Hematopoietic multipotent progenitor cell treated with erythropoietin and hydrocortisone succinate and interleukin-3 and kit ligand, for 15 days (in vitro differentiated cells): ENCODE results near the gene KRABD2.
A peak's percentile ranks its signal among the peaks of the same experiment; 100 is the strongest.
"Not testable (repeated sequence)": the region's sequence is repeated elsewhere in the genome, so short reads cannot be mapped to it uniquely, and the experiment has no call there.

Experiments
- DNase-seq: peaks from one replicate; pipeline ENCODE4 v3.0.0-alpha.2; 2015; ENCODE audit warnings: low spot score

Gene KRABD2

GRCh38 chr17:8376271-8377067 is at the start of gene KRABD2:
Gene KRABD2, minus strand, starts transcription at chr17:8376704.
- DNase-seq, result peak; percentile 87

DNA sequence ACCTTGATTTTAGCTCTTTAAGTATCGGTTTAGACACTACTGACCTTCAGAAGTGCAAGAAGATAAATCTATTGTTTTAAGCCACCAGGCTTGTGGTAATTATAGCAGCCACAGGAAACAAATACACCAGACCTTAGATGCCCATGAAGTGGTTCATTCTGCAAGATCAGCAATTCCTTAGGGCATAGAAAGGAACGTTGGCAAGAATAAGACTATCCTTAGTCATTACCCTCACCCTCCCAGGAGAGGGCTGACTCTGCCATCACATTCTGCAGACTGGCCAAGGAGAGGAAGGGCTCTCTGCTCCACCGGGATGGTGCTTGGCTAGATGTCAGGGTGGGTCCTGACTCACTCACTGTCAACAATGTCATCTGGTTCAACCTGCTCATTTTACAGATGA is 45.1 kb upstream of the KRABD2 start:
- DNase-seq, result peak; percentile 28

DNA sequence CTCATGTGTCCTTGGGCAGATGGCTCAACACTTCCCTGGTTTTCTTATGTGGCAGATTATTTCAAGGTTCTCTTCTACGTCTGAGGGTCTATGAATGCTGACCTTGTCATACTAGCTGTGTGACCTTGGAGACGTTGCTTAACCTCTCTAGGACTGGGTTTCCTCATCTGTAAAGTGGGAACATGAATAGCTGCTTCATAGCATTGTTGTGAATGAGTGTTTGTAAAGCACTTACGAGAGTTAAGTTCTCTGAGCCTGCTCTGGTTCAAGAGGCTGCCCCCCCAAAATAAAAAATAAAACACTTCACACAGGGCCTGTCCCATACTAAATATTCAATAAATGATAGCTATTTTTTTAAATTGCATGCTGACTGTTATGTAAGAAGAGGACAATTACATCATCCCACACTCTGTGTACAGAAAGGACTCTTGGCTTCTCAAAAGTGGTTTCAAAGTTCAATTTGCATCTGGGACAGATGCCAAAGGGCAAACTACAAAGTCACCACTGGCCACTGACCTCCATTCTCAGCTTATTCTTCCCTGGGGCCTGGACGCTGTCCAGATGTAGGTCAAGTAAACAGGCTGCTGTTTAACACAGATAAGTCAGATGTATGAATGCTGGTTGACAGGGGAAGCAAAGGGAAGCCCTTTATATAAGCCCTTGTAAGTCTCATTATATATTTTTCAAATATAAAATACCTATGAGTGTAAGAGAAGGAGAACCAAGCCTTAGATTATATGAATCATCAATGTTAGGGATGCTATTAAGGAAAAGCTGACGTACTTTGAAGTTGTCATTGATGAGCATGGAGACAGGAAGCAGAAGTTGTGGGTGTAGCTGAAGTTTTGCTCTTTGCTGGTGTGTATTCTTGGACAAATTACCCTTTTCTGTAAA is 43.8 kb upstream of the KRABD2 start:
- peak; percentile 85 for DNase-seq

DNA sequence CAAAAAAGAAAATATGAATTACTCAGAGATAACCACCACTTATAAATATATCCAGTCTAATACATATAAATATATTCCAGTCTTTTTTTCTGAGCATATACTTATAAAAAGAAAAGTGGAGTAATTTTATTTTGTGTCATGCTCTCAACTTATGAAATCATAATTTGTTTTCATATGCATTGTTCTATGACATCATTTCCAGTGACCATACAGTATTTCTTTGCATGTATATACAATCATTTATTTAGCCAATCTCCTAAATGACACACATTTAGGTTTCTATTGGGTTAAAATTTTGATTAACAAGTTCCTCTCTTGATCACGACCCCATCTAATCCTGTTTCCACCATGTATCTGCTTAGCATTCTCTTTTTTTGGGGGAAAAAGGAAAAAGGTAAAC is 42.8 kb upstream of the KRABD2 start:
- no peak for DNase-seq

GRCh38 chr17:8418471-8418870 is 42.0 kb upstream of the KRABD2 start:
- no peak for DNase-seq

- no peak for DNase-seq
Observed at GRCh38 chr17:8417806-8418205, 41.3 kb upstream of the KRABD2 start.

DNA sequence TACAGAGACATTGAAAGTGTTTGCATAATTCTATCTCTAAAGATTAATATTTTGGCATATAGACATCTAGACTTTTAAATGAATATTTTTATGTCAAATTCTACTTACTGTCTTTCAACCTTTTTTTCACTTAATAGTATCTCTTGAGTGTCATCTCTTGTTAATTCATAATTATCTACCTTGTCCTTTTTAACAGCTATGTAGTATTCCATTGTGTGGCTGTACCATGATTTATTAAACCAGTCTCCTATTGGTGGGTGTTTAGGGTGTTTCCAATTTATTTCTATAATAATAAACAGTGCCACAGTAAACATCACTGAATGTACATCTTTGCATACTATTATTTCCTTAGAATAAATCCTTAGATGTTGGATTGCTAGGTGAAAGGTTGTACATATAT is 37.4 kb upstream of the KRABD2 start:
- no peak for DNase-seq

DNA sequence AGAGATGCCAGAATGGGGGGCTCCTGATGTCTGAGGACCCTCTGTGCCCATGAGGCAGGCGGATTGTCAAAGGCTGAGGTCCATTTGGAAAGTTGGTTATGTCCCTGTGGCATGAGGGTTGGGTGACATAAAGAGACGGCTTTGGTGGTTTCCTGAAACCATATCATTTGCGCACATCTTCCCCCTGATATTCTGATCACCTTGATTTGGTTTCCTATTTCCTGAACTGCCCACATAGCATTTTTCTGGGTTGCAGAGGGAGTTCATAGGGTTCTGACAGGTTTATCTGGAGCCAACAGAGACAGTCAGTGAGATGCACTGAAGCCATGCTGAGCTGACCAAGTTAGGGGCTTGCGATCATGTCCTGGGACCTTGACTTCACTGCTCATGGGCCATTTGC is 36.8 kb upstream of the KRABD2 start:
- DNase-seq, result no peak

GRCh38 chr17:8412089-8412488 is 35.6 kb upstream of the KRABD2 start:
- DNase-seq, result peak; percentile 35

GRCh38 chr17:8410883-8411238 is 34.4 kb upstream of the KRABD2 start:
- DNase-seq, result no peak

DNA sequence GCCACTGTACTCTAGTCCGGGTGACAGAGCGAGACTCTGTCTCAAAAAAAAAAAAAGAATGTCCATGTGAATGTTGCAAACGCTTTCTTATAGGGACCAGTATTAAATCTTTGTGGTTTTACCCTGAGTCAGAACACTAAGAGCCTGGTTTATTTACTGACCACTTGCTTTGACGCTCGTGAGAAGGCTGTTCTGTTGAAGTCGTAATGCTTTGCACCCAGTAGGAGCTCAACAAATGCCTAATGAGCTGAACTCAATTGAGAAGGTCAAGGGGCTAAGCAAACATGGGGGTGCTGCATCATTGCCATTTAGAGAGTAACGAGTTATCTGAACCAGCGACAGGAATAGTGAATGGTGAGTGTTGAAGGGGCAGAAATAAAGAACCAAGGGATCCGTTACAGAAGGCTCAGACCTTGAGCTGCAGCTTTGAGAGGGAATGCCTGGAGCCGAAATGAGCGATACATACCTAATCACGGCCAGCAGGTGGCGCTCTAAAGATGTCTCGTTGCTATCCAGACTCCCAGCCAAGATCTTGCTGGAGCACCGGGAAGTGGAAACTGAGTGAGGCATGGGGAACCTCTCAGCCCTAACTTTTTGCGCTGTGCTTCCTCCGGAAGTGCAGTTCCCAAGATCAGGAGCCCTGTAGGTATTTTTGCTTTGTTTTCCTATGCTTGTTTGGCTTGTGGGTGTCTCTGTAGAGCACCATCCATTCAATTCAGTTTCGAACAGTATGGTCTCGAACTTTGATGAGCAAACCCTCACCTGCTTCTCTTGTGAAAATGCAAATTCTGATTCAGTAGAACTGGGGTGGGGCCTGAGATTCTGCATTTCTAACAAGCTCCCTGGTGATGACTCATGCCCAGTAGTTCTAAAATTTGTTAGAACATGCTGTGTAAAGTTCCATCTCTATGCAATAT is 33.7 kb upstream of the KRABD2 start:
- peak; percentile 87 for DNase-seq

DNA sequence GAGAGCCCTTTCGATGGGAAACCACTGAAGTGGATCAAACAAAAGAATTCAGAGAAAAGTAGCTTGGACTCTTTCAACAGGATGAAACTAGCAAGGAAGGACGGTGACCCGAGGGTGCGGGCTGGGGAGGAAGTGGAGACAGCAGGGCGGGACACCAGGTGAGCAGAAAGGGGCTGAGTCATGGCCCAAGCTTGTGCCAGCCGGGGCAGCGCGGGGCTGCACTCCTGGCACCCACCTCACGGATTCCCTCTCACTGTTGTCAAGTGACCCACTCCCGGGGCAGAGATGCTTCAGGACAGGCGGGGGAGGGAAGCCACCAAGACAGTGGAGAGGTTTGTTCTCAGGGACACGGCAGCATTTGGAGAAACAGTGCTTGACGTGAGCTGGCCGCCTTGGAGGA is 31.9 kb upstream of the KRABD2 start:
- no peak for DNase-seq

GRCh38 chr17:8406174-8406573 is 29.7 kb upstream of the KRABD2 start:
- no peak for DNase-seq

GRCh38 chr17:8405499-8406016 is 29.1 kb upstream of the KRABD2 start:
- no peak for DNase-seq

DNA sequence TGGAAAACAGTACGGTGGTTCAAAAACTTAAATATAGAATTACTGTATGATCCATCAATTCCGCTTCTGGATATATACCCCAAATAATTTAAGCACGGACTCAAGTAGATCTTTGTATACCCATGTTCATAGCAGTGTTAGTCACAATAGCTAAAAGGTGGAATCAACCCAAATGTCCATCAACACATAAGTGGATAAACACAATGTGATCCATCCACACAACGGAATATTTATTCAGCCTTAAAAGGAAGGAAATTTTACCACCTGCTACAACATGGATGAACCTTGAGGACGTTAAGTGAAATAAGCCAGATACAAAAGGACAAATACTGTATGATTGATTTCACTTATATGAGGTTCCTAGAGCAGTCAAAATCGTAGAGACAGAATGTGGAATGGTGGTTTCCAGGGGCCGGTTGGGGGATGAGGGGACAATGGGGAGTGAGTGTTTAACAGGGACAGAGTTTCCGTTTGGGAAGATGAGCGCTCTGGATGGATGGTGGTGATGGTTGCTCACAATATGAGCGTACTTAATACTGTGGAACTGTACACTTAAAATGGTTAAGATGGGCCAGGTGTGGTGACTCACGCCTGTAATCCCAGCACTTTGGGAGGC is 26.5 kb upstream of the KRABD2 start:
- no peak for DNase-seq

DNA sequence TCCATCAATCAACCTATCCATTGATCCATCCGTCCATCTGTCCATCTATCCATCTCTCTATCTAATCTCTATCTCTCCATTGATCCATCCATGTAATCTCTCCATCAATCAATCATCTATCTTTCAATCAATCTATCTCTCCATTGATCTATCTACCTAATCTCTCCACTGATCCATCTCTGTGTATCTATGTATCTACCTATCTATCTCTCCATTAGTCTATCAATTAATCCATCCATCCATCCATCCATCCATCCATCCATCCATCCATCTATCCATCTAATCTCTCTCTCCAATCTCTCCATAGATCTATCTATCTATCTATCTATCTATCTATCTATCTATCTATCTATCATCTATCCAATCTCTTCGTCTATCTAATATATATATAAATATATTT is 24.6 kb upstream of the KRABD2 start:
- DNase-seq, result no peak

DNA sequence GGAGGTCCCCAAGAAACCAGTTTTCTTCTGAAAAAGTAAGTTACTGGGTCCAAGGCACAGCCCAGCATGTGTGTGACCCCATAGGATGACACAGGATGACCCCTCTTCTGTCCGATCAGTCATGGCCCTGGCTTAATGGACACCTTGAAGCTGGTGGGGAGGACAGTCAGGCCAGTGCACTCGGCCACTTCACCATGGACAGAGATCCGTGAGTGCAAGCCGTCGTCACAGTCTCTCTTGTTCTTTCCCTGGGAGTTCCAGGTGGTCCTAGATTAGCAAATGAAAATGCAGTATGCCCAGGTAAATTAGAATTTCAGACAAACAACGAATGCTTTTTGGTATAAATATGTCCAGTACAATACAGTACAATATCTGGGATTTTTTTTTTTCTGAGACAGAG is 22.5 kb upstream of the KRABD2 start:
- no peak for DNase-seq

DNA sequence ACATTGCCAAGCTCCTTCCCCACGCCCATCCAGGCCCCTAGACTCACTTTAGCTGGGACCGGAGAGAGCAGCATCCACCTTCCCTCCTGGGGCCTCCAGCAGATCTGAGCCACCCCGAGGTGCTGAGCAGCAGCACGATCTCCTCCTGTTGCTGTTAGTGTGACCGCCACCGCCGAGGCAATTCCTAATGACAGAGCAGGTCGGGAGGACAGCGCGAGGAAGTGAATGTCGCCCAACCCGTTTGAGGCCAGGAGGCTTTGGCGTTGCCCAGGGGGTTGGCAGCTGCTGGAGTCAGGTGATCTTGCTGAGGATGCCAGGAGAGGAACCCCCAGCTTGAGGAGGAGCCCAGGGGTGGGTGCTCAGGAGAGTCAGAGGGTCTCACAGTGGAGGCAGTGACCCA is 21.1 kb upstream of the KRABD2 start, which contains the start of gene RNF222:
TSS of gene RNF222 (minus strand) at position 192 of the 400 bp plus-strand sequence. CDS start 4,366 bp downstream, outside the sequence.
- DNase-seq, result no peak

DNA sequence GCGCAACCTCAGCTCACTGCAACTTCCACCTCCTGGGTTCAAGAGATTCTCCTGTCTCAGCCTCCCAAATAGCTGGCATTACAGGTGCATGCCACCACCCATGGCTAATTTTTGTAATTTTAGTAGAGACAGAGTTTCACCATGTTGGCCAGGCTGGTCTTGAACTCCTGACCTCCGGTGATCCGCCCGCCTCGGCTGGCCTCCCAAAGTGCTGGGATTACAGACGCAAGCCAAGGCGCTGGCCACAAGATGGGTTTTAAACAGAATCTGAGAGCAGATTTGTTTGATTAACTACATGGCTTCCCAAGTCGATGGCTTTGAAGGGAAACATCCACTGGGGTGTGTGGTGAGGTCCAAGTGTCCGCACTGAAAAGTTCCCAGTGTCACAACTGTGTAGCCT is 18.0 kb upstream of the KRABD2 start:
- not testable (repeated sequence) for DNase-seq

DNA sequence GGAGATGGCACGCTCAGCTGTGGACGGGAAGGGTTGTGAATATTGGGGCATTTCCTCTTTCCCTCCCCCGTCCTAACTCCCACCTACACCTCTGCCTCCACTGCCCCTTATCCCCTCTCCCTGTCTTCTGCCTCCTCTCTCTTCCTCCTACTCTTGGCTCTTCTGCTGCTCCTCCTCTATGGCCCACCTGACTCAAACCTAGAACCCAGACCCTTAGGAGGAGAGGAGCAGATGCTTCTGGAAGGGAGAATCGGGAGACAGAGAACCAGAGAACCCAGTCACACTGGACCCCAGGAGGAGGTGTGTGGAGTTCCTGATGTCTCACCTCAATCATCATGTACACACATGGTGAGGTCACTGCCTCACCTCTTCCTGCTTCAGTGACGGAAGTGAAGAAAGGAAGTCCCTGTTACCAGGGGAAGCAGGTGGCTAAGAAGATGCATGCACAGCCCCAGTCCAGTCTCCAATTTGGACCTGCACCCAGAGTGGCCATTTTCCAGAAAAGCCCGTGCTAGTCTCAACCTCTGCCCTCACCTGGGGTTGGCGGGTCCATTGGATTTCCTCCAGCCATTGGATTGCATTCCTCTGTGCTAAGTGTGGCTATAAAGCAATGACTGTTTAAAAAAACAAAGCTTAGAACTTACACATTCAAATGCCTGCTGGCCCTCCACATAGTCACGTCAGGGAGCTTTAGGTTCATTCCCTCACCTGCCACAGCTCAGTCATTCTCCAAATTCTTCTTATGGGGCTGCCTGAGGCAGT is 17.1 kb upstream of the KRABD2 start:
- DNase-seq, result no peak
